ENCODE measurements around the gene CD7. TPM values are rescaled to one million over a fixed set of nuclear protein-coding genes. Genes with fewer than 3 reads are reported as not detected.

Gene CD7
- polyA plus RNA-seq, 1 of the 3 experiments (the other 2 are of a cell fraction), result 0.07 TPM

DNA sequence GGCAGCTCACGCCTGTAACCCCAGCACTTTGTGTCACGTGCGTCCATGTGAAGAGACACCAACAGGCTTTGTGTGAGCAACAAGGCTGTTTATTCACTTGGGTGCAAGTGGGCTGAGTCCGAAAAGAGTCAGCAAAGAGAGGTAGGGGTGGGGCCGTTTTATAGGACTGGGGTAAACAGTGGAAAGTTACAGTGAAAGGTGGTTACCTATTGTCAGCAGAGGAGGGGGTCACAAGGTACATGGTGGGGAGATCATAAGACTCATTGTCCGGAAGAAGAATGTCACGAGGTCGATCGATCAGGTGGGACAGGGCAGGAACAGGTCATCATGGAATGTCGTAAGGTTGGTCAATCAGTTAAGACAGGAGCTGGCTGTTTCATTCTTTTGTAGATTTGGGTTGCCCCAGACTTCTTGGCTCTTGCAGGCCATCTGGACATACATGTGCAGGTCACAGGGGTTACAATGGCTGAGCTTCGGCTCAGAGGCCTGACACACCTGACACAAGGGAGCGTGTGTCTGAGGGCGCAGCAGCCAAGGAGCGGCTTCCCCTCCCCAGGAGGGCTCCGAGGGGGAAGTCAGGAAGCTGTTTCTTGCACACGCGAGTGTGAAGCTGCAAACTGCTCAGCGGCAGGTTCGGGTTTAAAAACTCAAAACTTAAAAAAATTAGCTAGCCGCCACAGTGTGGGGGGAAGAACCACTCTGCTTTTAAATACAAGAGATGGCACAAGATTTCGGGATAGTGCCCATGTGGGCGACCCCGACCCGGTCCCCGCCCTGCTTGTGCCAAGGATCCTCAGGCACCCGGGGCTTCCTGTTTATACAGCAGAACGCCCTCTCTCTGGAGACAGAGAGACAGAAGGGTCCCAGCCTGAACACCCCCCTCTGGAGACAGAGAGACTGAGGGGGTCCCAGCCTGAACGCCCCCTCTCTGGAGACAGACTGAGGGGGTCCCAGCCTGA is 29.2 kb upstream of the CD7 start:
- 82% methylated on average over 26 of the region's 28 CpGs for WGBS (ENCODE audit: low lambda C conversion rate)
- Histone ChIP-seq H3F3A (replicated peaks; ENCODE audit: insufficient read depth) (no peaks in the 10 kb centered on the region), H2AFZ (ENCODE audit: low read depth) (no peak overlapping the region), H3K79me2 (ENCODE audit: insufficient read depth) (no peaks in the 10 kb centered on the region), H3K4me2 (no peak overlapping the region), H3K36me3 (replicated peaks in 1 of 2; ENCODE audit: control insufficient read depth in 1 of 2, insufficient read depth in 2 of 2, low read length in 1 of 2) (no peaks in the 10 kb centered on the region), H3K27me3 (ENCODE audit: insufficient read depth) (no peaks in the 10 kb centered on the region; the same call in 1 of the 2 replicates), H3K9ac (no peak overlapping the region), H3K4me1 (ENCODE audit: control insufficient read depth in 1 of 2, insufficient read depth in 2 of 2, low read depth in 1 of 2, low read length in 1 of 2) (peaks cover 0 to 3% of the 10 kb centered on the region in 2 experiments; a peak in 1 of 4 replicates), H4K20me1 (ENCODE audit: insufficient read depth) (no peaks in the 10 kb centered on the region), H3K4me3 (ENCODE audit: low read depth in 2 of 2, low read length in 1 of 2) (no peak overlapping the region), H3K27ac (ENCODE audit: low read depth in 2 of 2, low read length in 1 of 2) (no peak overlapping the region), H3K9me2 (no peaks in the 10 kb centered on the region), H3K9me3 (no peaks in the 10 kb centered on the region)
- no peak for TF ChIP-seq EP300 (IDR thresholded peaks at IDR 0.05; ENCODE audit: borderline replicate concordance in 1 of 2, low read depth in 1 of 2, low read length in 1 of 2)
- TF ChIP-seq EZH2phosphoT487 (IDR thresholded peaks at IDR 0.05; ENCODE audit: borderline replicate concordance, low read depth), result no peak
- TF ChIP-seq YY1 (IDR thresholded peaks at IDR 0.05; ENCODE audit: low read depth), result no peak
- TF ChIP-seq, protein P1, sequence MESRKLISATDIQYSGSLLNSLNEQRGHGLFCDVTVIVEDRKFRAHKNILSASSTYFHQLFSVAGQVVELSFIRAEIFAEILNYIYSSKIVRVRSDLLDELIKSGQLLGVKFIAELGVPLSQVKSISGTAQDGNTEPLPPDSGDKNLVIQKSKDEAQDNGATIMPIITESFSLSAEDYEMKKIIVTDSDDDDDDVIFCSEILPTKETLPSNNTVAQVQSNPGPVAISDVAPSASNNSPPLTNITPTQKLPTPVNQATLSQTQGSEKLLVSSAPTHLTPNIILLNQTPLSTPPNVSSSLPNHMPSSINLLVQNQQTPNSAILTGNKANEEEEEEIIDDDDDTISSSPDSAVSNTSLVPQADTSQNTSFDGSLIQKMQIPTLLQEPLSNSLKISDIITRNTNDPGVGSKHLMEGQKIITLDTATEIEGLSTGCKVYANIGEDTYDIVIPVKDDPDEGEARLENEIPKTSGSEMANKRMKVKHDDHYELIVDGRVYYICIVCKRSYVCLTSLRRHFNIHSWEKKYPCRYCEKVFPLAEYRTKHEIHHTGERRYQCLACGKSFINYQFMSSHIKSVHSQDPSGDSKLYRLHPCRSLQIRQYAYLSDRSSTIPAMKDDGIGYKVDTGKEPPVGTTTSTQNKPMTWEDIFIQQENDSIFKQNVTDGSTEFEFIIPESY (IDR thresholded peaks at IDR 0.05; ENCODE audit: borderline replicate concordance, low read depth), result no peak
- TF ChIP-seq, protein P2, sequence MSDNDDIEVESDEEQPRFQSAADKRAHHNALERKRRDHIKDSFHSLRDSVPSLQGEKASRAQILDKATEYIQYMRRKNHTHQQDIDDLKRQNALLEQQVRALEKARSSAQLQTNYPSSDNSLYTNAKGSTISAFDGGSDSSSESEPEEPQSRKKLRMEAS (IDR thresholded peaks at IDR 0.05; ENCODE audit: low read depth), result no peak
- ChIA-PET POLR2A (no interaction called here), CTCF (interaction anchor here (0.7 to 1.6 kb wide), 5 partner anchors 12 to 72 kb away, joined by 3 read pairs; no protein-coding TSS in a partner anchor)
- DNase-seq, result no peak

DNA sequence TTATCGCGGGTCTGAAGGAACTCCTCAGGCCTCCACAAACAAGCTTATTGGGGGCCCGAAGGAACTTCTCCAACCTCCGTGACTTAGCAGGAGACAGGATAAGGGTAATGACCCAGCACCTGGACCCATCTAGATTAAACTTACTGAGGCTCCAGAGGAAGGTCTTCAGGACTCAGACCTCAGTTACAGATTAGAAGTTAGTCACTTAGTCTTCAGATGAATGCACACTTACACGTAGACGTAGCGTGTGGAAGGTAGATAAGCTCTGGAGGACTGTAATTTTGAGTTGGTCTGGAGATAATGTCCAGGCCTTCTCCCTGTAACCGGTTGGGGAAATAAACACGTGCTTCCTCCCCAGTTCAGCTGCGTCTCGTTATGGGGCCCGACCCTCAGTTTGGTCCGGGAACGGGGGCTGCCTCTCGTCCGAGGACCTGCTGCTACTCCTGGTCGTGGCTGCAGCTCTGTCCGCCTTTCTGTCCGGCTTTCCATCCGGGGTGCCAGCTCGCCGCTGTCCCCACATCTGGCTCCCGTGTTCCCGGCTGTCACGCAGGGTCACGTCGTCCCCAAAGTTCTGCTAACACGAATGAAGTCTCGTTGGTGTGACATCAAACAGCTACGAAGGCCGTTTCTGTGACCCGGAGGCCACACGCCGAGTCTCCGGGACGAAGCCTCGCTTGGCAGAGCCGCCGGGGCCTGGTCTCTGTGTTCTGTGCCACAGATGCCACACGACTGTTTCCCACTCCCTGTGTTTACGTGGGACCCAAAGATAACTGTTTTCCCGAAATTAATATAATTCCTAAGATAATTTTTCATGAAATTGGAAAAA is 28.0 kb upstream of the CD7 start:
- Histone ChIP-seq H3K79me2 (ENCODE audit: insufficient read depth) (no peaks in the 10 kb centered on the region), H3K9me2 (no peaks in the 10 kb centered on the region), H4K20me1 (ENCODE audit: insufficient read depth) (no peaks in the 10 kb centered on the region), H3K27ac (ENCODE audit: low read depth in 2 of 2, low read length in 1 of 2) (no peak overlapping the region), H3K4me2 (no peak overlapping the region), H2AFZ (ENCODE audit: low read depth) (no peak overlapping the region), H3K4me1 (ENCODE audit: control insufficient read depth in 1 of 2, insufficient read depth in 2 of 2, low read depth in 1 of 2, low read length in 1 of 2) (peaks cover 0 to 2% of the 10 kb centered on the region in 2 experiments; a peak in 1 of 4 replicates), H3K36me3 (replicated peaks in 1 of 2; ENCODE audit: control insufficient read depth in 1 of 2, insufficient read depth in 2 of 2, low read length in 1 of 2) (no peaks in the 10 kb centered on the region), H3K4me3 (ENCODE audit: low read depth in 2 of 2, low read length in 1 of 2) (no peak overlapping the region), H3F3A (replicated peaks; ENCODE audit: insufficient read depth) (no peaks in the 10 kb centered on the region), H3K27me3 (ENCODE audit: insufficient read depth) (no peaks in the 10 kb centered on the region; the same call in 1 of the 2 replicates), H3K9ac (no peak overlapping the region), H3K9me3 (no peaks in the 10 kb centered on the region)
- ChIA-PET CTCF (interaction anchor here (0.8 to 1.6 kb wide), 6 partner anchors 13 to 109 kb away, joined by 3 to 5 read pairs (median 4); no protein-coding TSS in a partner anchor), POLR2A (no interaction called here)
- WGBS (ENCODE audit: low lambda C conversion rate), result 83% methylated on average over 42 of the region's 42 CpGs
- no peak for TF ChIP-seq POLR2AphosphoS5 (IDR thresholded peaks at IDR 0.05; ENCODE audit: low read depth, low read length)
- TF ChIP-seq SIN3A (IDR thresholded peaks at IDR 0.05; ENCODE audit: borderline replicate concordance, low read depth, low read length), result no peak
- TF ChIP-seq EP300 (IDR thresholded peaks at IDR 0.05; ENCODE audit: borderline replicate concordance in 1 of 2, low read depth in 1 of 2, low read length in 1 of 2), result no peak
- DNase-seq, result no peak

Measured in SK-N-SH (cell line).